ENCODE data around the gene OCRL.

The OCRL gene

GRCh38 chrX:129540068-129540653 lies at the start of gene OCRL:
Gene OCRL, plus strand, starts transcription at chrX:129540259. Its CDS starts 181 bp downstream, at chrX:129540440.
- DNase-seq: no peak

GRCh38 chrX:129490330-129490729 lies 49.7 kb upstream of the OCRL start:
- DNase-seq: no peak

GRCh38 chrX:129493643-129494042 lies 46.4 kb upstream of the OCRL start:
- DNase-seq: no peak

GRCh38 chrX:129494887-129495286 lies 45.2 kb upstream of the OCRL start:
- DNase-seq: no peak

- DNase-seq: no peak
Measured at GRCh38 chrX:129495900-129496299, 44.2 kb upstream of the OCRL start.

GRCh38 chrX:129496625-129497024 lies 43.4 kb upstream of the OCRL start:
- no peak for DNase-seq

GRCh38 chrX:129497146-129497843 lies 42.8 kb upstream of the OCRL start:
- DNase-seq: no peak

- DNase-seq: no peak
Measured at GRCh38 chrX:129510331-129510730, 29.7 kb upstream of the OCRL start.

GRCh38 chrX:129511689-129512088 lies 28.4 kb upstream of the OCRL start:
- no peak for DNase-seq

- no peak for DNase-seq
Measured at GRCh38 chrX:129512409-129512808, 27.6 kb upstream of the OCRL start.

- DNase-seq: no peak
Measured at GRCh38 chrX:129516402-129516801, 23.7 kb upstream of the OCRL start.

- DNase-seq: no peak
Measured at GRCh38 chrX:129520151-129520550, 19.9 kb upstream of the OCRL start.

- DNase-seq: no peak
Measured at GRCh38 chrX:129522184-129523078, 17.6 kb upstream of the OCRL start.

- DNase-seq: no peak
Measured at GRCh38 chrX:129523079-129523911, 16.8 kb upstream of the OCRL start, which contains the start of gene SMARCA1. Gene SMARCA1, minus strand, starts transcription at chrX:129523490. Its CDS starts 120 bp downstream, at chrX:129523370.

GRCh38 chrX:129524250-129524850 lies 15.7 kb upstream of the OCRL start:
- no peak for DNase-seq

GRCh38 chrX:129525162-129525561 lies 14.9 kb upstream of the OCRL start:
- no peak for DNase-seq

GRCh38 chrX:129525896-129526295 lies 14.2 kb upstream of the OCRL start:
- no peak for DNase-seq

GRCh38 chrX:129529685-129530281 lies 10.3 kb upstream of the OCRL start:
- no peak for DNase-seq

- no peak for DNase-seq
Measured at GRCh38 chrX:129530410-129530809, 9.6 kb upstream of the OCRL start.

- DNase-seq: no peak
Measured at GRCh38 chrX:129531132-129531531, 8.9 kb upstream of the OCRL start.

GRCh38 chrX:129534816-129535578 lies 5.1 kb upstream of the OCRL start:
- no peak for DNase-seq
